ENCODE measurements around the gene MSH5. TPM values are rescaled to one million over a fixed set of nuclear protein-coding genes. Genes with fewer than 3 reads are reported as not detected.

Gene MSH5
- total and polyA plus RNA-seq, 9 donors = 4.8 to 19.1 (median 9.1) TPM

- intact Hi-C loops (cut with DNase I) = no loop called here
- WGBS, 3 donors = 48 to 50% (median 49%) methylated on average over 5 of the region's 5 CpGs
- no peaks in the 10 kb centered on the region for H3K27me3 ChIP-seq
Measured at GRCh38 chr6:31710523-31711219, 29.1 kb upstream of the MSH5 start.

GRCh38 chr6:31711233-31711632 lies 28.6 kb upstream of the MSH5 start:
- H3K27me3 ChIP-seq = no peaks in the 10 kb centered on the region
- no peak for TF ChIP-seq POLR2A (IDR thresholded peaks at IDR 0.05)
- no peak for TF ChIP-seq CTCF (IDR thresholded peaks at IDR 0.05)
- TF ChIP-seq EP300 (IDR thresholded peaks at IDR 0.05) = no peak
- WGBS, 3 donors = 55 to 66% (median 55%) methylated on average over 8 of the region's 8 CpGs
- no peak overlapping the region for H3K4me3 ChIP-seq
- DNase-seq = no peak
- no peak overlapping the region for H3K27ac ChIP-seq
- H3K36me3 ChIP-seq = no peaks in the 10 kb centered on the region
- intact Hi-C loops (cut with DNase I) = no loop called here
- no peaks in the 10 kb centered on the region for H3K9me3 ChIP-seq
- no peaks in the 10 kb centered on the region for H3K4me1 ChIP-seq (ENCODE audit: insufficient read depth)

More at GRCh38 chr6:31710523-31711219, 29.1 kb upstream of the MSH5 start:
- no peak for DNase-seq
- Histone ChIP-seq H3K4me3 (no peak overlapping the region), H3K9me3 (no peaks in the 10 kb centered on the region), H3K36me3 (no peaks in the 10 kb centered on the region), H3K4me1 (ENCODE audit: insufficient read depth) (no peaks in the 10 kb centered on the region), H3K27ac (no peak overlapping the region)
- TF ChIP-seq POLR2A (IDR thresholded peaks at IDR 0.05) = no peak
- TF ChIP-seq CTCF (IDR thresholded peaks at IDR 0.05) = no peak
- no peak for TF ChIP-seq EP300 (IDR thresholded peaks at IDR 0.05)

- no peak for TF ChIP-seq EP300 (IDR thresholded peaks at IDR 0.05)
- TF ChIP-seq CTCF (IDR thresholded peaks at IDR 0.05) = no peak
- no peak for TF ChIP-seq POLR2A (IDR thresholded peaks at IDR 0.05)
- intact Hi-C loops (cut with DNase I) = no loop called here
- WGBS, 3 donors = 81 to 86% (median 86%) methylated on average over 8 of the region's 8 CpGs
Measured at GRCh38 chr6:31712296-31712695, 27.5 kb upstream of the MSH5 start.

GRCh38 chr6:31713465-31713864 lies 26.3 kb upstream of the MSH5 start:
- Histone ChIP-seq H3K4me1 (ENCODE audit: insufficient read depth) (no peaks in the 10 kb centered on the region), H3K9me3 (no peaks in the 10 kb centered on the region), H3K4me3 (no peak overlapping the region), H3K27ac (no peak overlapping the region), H3K27me3 (no peaks in the 10 kb centered on the region), H3K36me3 (no peaks in the 10 kb centered on the region)
- WGBS, 3 donors = 64 to 72% (median 64%) methylated on average over 4 of the region's 4 CpGs
- TF ChIP-seq CTCF (IDR thresholded peaks at IDR 0.05) = no peak
- TF ChIP-seq POLR2A (IDR thresholded peaks at IDR 0.05) = no peak
- no peak for TF ChIP-seq EP300 (IDR thresholded peaks at IDR 0.05)
- no peak for DNase-seq
- intact Hi-C loops (cut with DNase I) = no loop called here

More at GRCh38 chr6:31712296-31712695, 27.5 kb upstream of the MSH5 start:
- Histone ChIP-seq H3K9me3 (no peaks in the 10 kb centered on the region), H3K4me1 (ENCODE audit: insufficient read depth) (no peaks in the 10 kb centered on the region), H3K27ac (no peak overlapping the region), H3K27me3 (no peaks in the 10 kb centered on the region), H3K36me3 (no peaks in the 10 kb centered on the region), H3K4me3 (no peak overlapping the region)
- DNase-seq = no peak

All from ovary (tissue), 9 donors.